GM21723 (cell line): ENCODE measurements around the gene LRP5.

ENCODE experiments used
- ATAC-seq: cut with Tn5 transposase; IDR thresholded peaks from one replicate; pipeline ENCODE4 v1.9.1; 2021; ENCODE audit warnings: mild to moderate bottlenecking, moderate library complexity; ENCODE audit not compliant: unreplicated experiment

Gene LRP5

DNA sequence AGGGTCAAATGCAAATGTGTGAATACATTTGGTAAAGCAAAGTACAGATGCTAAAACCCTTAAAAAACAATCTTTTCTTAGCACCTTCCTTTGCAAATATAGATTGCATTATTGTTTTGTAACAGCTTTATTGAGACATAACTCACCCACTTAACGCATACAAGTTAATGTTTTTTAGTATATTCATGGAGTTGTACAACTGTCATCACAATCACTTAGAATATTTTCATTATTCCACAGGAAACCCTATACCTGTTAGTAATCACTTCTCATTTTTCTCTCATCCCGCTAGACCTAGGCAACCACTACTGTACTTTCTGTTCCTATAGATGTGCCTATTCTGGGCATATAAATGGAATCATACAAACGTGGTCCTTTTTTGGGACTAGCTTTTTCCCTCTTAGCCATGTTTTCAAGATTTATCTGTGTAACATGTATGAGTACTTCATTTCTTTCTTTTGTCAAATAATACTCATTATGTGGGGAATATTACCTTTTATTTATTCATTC, 182.9 kb downstream of the LRP5 start:
- ATAC-seq, result no peak

DNA sequence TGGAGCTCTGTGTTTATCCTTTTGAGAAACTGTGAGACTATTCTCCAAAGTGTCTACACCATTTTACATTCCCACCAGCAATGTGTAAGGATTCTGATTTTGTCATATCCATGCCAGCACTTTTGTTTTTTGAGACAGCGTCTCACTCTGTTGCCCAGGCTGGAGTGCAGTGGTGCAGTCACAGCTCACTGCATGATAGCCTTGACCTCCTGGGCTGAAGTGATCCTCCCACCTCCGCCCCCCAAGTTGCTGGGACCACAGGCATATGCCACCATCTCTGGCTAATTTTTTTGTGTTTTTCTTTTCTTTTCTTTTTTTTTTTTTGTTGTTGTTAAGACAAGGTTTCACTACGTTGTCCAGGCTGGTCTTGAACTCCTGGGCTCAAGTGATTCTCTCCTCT, 183.5 kb downstream of the LRP5 start:
- no peak for ATAC-seq

DNA sequence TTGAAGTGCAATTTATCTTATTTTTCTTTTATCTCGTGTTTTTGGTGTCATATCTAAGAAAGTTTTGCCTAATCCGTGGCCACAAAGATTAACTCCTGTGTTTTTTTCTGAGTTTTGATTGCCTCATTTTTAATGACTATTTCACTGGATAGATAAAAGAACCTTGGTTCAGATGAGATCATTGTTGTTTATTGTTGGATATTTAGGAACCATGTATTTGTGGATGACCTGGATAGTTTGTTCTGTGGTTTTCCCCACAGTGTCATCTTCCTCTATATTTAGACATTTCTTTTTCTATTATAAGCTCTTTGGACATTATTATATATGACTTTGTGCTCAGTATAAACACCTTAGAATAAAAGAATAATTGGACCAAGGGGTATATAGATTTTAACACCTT, 185.4 kb downstream of the LRP5 start:
- ATAC-seq, result no peak

DNA sequence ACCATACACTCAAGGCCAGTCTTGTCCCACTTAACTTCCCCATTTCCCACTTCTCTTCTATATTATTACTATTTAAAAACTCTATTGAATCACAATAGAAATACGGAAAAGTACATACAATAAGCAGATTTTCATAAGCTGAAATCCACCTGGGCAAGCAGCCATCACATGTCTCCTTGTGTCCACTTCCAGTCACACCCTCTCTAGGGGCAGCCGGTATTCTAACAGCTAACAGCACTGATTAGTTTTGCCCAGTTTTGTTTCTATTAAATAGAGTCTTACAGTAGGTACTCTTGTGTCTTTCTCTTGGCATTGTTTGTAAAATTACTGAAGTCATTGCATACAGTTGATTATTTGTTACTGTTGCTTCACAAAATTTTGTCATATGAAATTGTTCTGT, 185.9 kb downstream of the LRP5 start:
- no peak for ATAC-seq
